ENCODE measurements around the gene ZNF627. TPM values are rescaled to one million over a fixed set of nuclear protein-coding genes. Genes with fewer than 3 reads are reported as not detected.
"Not testable (repeated sequence)": the region's sequence is repeated elsewhere in the genome, so short reads cannot be mapped to it uniquely, and the experiment has no call there.

The ZNF627 gene
- total RNA-seq, 1 donor from 2014 or later = 106 TPM

GRCh38 chr19:11620553-11620952, 23.3 kb downstream of the ZNF627 start:
- DNase-seq (ENCODE audit: low spot score in 2 of 2) (no peak), FAIRE-seq (no peak)

GRCh38 chr19:11622401-11622800, 25.1 kb downstream of the ZNF627 start:
- not testable (repeated sequence) for FAIRE-seq; DNase-seq (ENCODE audit: low spot score in 2 of 2)

- FAIRE-seq = no peak
- DNase-seq (ENCODE audit: low spot score in 2 of 2) = no peak
These were observed 26.8 kb downstream of the ZNF627 start for GRCh38 chr19:11624069-11624463.

GRCh38 chr19:11626252-11626651, 29.0 kb downstream of the ZNF627 start:
- no peak for FAIRE-seq

GRCh38 chr19:11633223-11633622, 35.9 kb downstream of the ZNF627 start:
- FAIRE-seq = no peak
- DNase-seq (ENCODE audit: low spot score in 2 of 2) = no peak

More at GRCh38 chr19:11626252-11626651, 29.0 kb downstream of the ZNF627 start:
- no peak for DNase-seq (ENCODE audit: low spot score in 2 of 2)

- not testable (repeated sequence) for DNase-seq (ENCODE audit: low spot score in 2 of 2); FAIRE-seq
These were observed 36.9 kb downstream of the ZNF627 start for GRCh38 chr19:11634018-11634662.

- DNase-seq (ENCODE audit: low spot score in 2 of 2) (no peak), FAIRE-seq (no peak)
These were observed 41.9 kb downstream of the ZNF627 start for GRCh38 chr19:11639245-11639601.

- DNase-seq (ENCODE audit: low spot score in 2 of 2) (peak; percentile 71 to 92), FAIRE-seq (no peak)
These were observed 42.6 kb downstream of the ZNF627 start for GRCh38 chr19:11639602-11640471.

GRCh38 chr19:11641244-11641643, 44.0 kb downstream of the ZNF627 start:
- no peak for FAIRE-seq
- DNase-seq (ENCODE audit: low spot score in 2 of 2) = no peak

- DNase-seq (ENCODE audit: low spot score in 2 of 2) = no peak
- no peak for FAIRE-seq
These were observed 45.6 kb downstream of the ZNF627 start for GRCh38 chr19:11642902-11643301.

GRCh38 chr19:11649941-11650340, 52.7 kb downstream of the ZNF627 start:
- FAIRE-seq (no peak), DNase-seq (ENCODE audit: low spot score in 2 of 2) (no peak)

GRCh38 chr19:11651062-11651461, 53.8 kb downstream of the ZNF627 start:
- FAIRE-seq = no peak
- DNase-seq (ENCODE audit: low spot score in 2 of 2) = no peak

- no peak for DNase-seq (ENCODE audit: low spot score in 2 of 2)
- no peak for FAIRE-seq
These were observed 54.8 kb downstream of the ZNF627 start for GRCh38 chr19:11652056-11652455.

- no peak for FAIRE-seq
These were observed 55.2 kb downstream of the ZNF627 start for GRCh38 chr19:11652492-11652891.

GRCh38 chr19:11656535-11656934, 59.3 kb downstream of the ZNF627 start:
- DNase-seq (ENCODE audit: low spot score in 2 of 2) (no peak), FAIRE-seq (no peak)

More at GRCh38 chr19:11652492-11652891, 55.2 kb downstream of the ZNF627 start:
- DNase-seq (ENCODE audit: low spot score in 2 of 2) = no peak

GRCh38 chr19:11657307-11657706, 60.0 kb downstream of the ZNF627 start:
- FAIRE-seq (no peak), DNase-seq (ENCODE audit: low spot score in 2 of 2) (no peak)

GRCh38 chr19:11658970-11659369, 61.7 kb downstream of the ZNF627 start:
- DNase-seq (ENCODE audit: low spot score in 2 of 2) (no peak), FAIRE-seq (no peak)

- DNase-seq (ENCODE audit: low spot score in 2 of 2) (no peak), FAIRE-seq (no peak)
These were observed 62.3 kb downstream of the ZNF627 start for GRCh38 chr19:11659612-11660011.

GRCh38 chr19:11662278-11662677, 65.0 kb downstream of the ZNF627 start:
- no peak for FAIRE-seq

GRCh38 chr19:11663181-11663591, 65.9 kb downstream of the ZNF627 start:
- no peak for FAIRE-seq
- no peak for DNase-seq (ENCODE audit: low spot score in 2 of 2)

More at GRCh38 chr19:11662278-11662677, 65.0 kb downstream of the ZNF627 start:
- DNase-seq (ENCODE audit: low spot score in 2 of 2) = no peak

Measured in frontal cortex (tissue), 4 donors.